AG10803 (cell line): ENCODE measurements around the gene MATN1.

Source experiments
- DNase-seq: peaks from one replicate; pipeline ENCODE4 v3.0.0; 2010; ENCODE audit warnings: low read depth
- H3K4me3 ChIP-seq: 2 replicates; pipeline ENCODE4 v1.5.1; 2011; ENCODE audit warnings: mild to moderate bottlenecking, low read length, control low read depth
- CTCF ChIP-seq: conservative IDR thresholded peaks from 2 replicates; pipeline ENCODE4 v1.5.1; 2011; ENCODE audit warnings: mild to moderate bottlenecking, low read length, control low read depth, inconsistent platforms

MATN1 gene

GRCh38 chr1:30718091-30718635 lies 5.2 kb downstream of the MATN1 start:
- peak; percentile 97 for DNase-seq
- TF ChIP-seq CTCF: no peak
- peak overlapping the region; percentile 58 for H3K4me3 ChIP-seq

- DNase-seq: no peak
- no peak for TF ChIP-seq CTCF
- H3K4me3 ChIP-seq: no peak overlapping the region
Measured at GRCh38 chr1:30716646-30717045, 6.7 kb downstream of the MATN1 start.

- no peak overlapping the region for H3K4me3 ChIP-seq
- no peak for DNase-seq
- no peak for TF ChIP-seq CTCF
Measured at GRCh38 chr1:30715886-30716285, 7.5 kb downstream of the MATN1 start.

GRCh38 chr1:30715216-30715615 lies 8.2 kb downstream of the MATN1 start:
- peak; percentile 46 for TF ChIP-seq CTCF
- no peak for DNase-seq
- no peak overlapping the region for H3K4me3 ChIP-seq

GRCh38 chr1:30714536-30715090 lies 8.8 kb downstream of the MATN1 start:
- DNase-seq: no peak
- no peak overlapping the region for H3K4me3 ChIP-seq
- TF ChIP-seq CTCF: no peak

- no peak for TF ChIP-seq CTCF
- H3K4me3 ChIP-seq: no peak overlapping the region
- no peak for DNase-seq
Measured at GRCh38 chr1:30714025-30714424, 9.4 kb downstream of the MATN1 start.

GRCh38 chr1:30713311-30713710 lies 10.1 kb downstream of the MATN1 start:
- TF ChIP-seq CTCF: no peak
- H3K4me3 ChIP-seq: no peak overlapping the region
- peak; percentile 33 for DNase-seq
